Loucy (cell line): ENCODE results near the gene FKBP1A.

ENCODE experiments used
- H2AFZ ChIP-seq: fragments of 200-600 bp; sonication (generic); 2 replicates; pipeline ENCODE4 v1.6.0; 2016; ENCODE audit warnings: antibody characterized with exemption, mild to moderate bottlenecking, low read length, moderate library complexity
- H3F3A ChIP-seq: fragments of 200-600 bp; 2 replicates; pipeline ENCODE4 v1.6.0; 2016; ENCODE audit warnings: antibody characterized with exemption, low read depth, mild to moderate bottlenecking
- H3K27me3 ChIP-seq: fragments of 200-600 bp; sonication (generic); 2 replicates; pipeline ENCODE4 v1.6.1; 2014; ENCODE audit warnings: low read length, mild to moderate bottlenecking; ENCODE audit not compliant: insufficient read depth, poor library complexity, severe bottlenecking
- H3K36me3 ChIP-seq: fragments of 200-600 bp; sonication (generic); 2 replicates; pipeline ENCODE4 v1.6.1; 2016; ENCODE audit warnings: low read length; ENCODE audit not compliant: insufficient read depth
- H3K4me1 ChIP-seq: fragments of 200-600 bp; sonication (generic); 2 replicates; pipeline ENCODE4 v1.5.1; 2014; ENCODE audit warnings: low read length, mild to moderate bottlenecking; ENCODE audit not compliant: insufficient read depth, poor library complexity, severe bottlenecking
- H3K4me2 ChIP-seq: fragments of 200-600 bp; sonication (generic); 2 replicates; pipeline ENCODE4 v1.6.0; 2014; ENCODE audit warnings: antibody characterized with exemption, low read length, low read depth, mild to moderate bottlenecking; ENCODE audit not compliant: poor library complexity, severe bottlenecking
- H3K4me3 ChIP-seq: fragments of 200-600 bp; sonication (generic); 2 replicates; pipeline ENCODE4 v1.5.1; 2014; ENCODE audit warnings: low read length, mild to moderate bottlenecking, mixed read lengths; ENCODE audit not compliant: poor library complexity, severe bottlenecking
- H3K79me2 ChIP-seq: fragments of 200-600 bp; sonication (generic); 2 replicates; pipeline ENCODE4 v1.6.1; 2014; ENCODE audit warnings: low read length; ENCODE audit not compliant: insufficient read depth
- H3K9ac ChIP-seq: fragments of 200-600 bp; sonication (generic); 2 replicates; pipeline ENCODE4 v1.6.0; 2014; ENCODE audit warnings: mild to moderate bottlenecking, low read depth, low read length, moderate library complexity; ENCODE audit not compliant: poor library complexity, severe bottlenecking
- H3K9me2 ChIP-seq: fragments of 200-600 bp; sonication (generic); replicated peaks from 2 replicates; pipeline ENCODE4 v1.6.1; 2016; ENCODE audit warnings: low read depth, low read length, mixed read lengths
- H3K9me3 ChIP-seq: fragments of 200-600 bp; sonication (generic); 2 replicates; pipeline ENCODE4 v1.6.1; 2014; ENCODE audit warnings: mild to moderate bottlenecking, antibody characterized with exemption, low read length, low read depth; ENCODE audit not compliant: insufficient read depth
- H4K20me1 ChIP-seq: fragments of 200-600 bp; sonication (generic); 2 replicates; pipeline ENCODE4 v1.6.0; 2014; ENCODE audit warnings: antibody characterized with exemption, low read length, mild to moderate bottlenecking; ENCODE audit not compliant: insufficient read depth, poor library complexity, severe bottlenecking
- CTCF ChIP-seq: fragments of 200-600 bp; sonication (generic); conservative IDR thresholded peaks from 2 replicates; pipeline ENCODE4 v1.5.1; 2014; ENCODE audit warnings: mild to moderate bottlenecking, antibody characterized with exemption, low read length
- EZH2phosphoT487 ChIP-seq: fragments of 200-600 bp; IDR thresholded peaks from 2 replicates; pipeline ENCODE4 v1.6.1; 2018; ENCODE audit warnings: antibody characterized with exemption, mild to moderate bottlenecking, moderate library complexity, borderline replicate concordance

The FKBP1A gene

GRCh38 chr20:1440024-1440423, 47.2 kb upstream of the FKBP1A start:
- Histone ChIP-seq H3K9ac (no peak overlapping the region), H3K4me2 (no peak overlapping the region), H3K4me1 (peaks cover 11% of the 10 kb centered on the region), H3K9me3 (no peaks in the 10 kb centered on the region), H3K9me2 (no peaks in the 10 kb centered on the region), H3K27me3 (no peaks in the 10 kb centered on the region), H3K36me3 (peaks cover 34% of the 10 kb centered on the region; the same call in 1 of the 2 replicates), H3F3A (no peaks in the 10 kb centered on the region), H3K79me2 (no peaks in the 10 kb centered on the region), H4K20me1 (no peaks in the 10 kb centered on the region), H3K4me3 (no peak overlapping the region), H2AFZ (no peak overlapping the region)
- peak; percentile 87 for TF ChIP-seq CTCF
- no peak for TF ChIP-seq EZH2phosphoT487

- H3K4me3 ChIP-seq: no peak overlapping the region
- no peaks in the 10 kb centered on the region for H3K79me2 ChIP-seq
- no peaks in the 10 kb centered on the region for H3K9me2 ChIP-seq
- H3K27me3 ChIP-seq: no peaks in the 10 kb centered on the region
- H3K36me3 ChIP-seq: peaks cover 17% of the 10 kb centered on the region; the same call in 1 of the 2 replicates
- no peak overlapping the region for H3K9ac ChIP-seq
- no peaks in the 10 kb centered on the region for H3F3A ChIP-seq
- peaks cover 5% of the 10 kb centered on the region; the same call in 1 of the 2 replicates for H3K9me3 ChIP-seq
- TF ChIP-seq EZH2phosphoT487: no peak
- H3K4me1 ChIP-seq: peaks cover 17% of the 10 kb centered on the region
- H2AFZ ChIP-seq: no peak overlapping the region
- no peak overlapping the region for H3K4me2 ChIP-seq
- no peaks in the 10 kb centered on the region for H4K20me1 ChIP-seq
Measured at GRCh38 chr20:1438361-1438760, 45.5 kb upstream of the FKBP1A start.

GRCh38 chr20:1437235-1437904, 44.5 kb upstream of the FKBP1A start:
- TF ChIP-seq EZH2phosphoT487: no peak
- peak; percentile 91 for TF ChIP-seq CTCF
- Histone ChIP-seq H3K4me2 (no peak overlapping the region), H3K9me2 (no peaks in the 10 kb centered on the region), H3K79me2 (no peaks in the 10 kb centered on the region), H3K9me3 (peaks cover 5% of the 10 kb centered on the region; the same call in 1 of the 2 replicates), H3K36me3 (peaks cover 8% of the 10 kb centered on the region; the same call in 1 of the 2 replicates), H2AFZ (no peak overlapping the region), H4K20me1 (no peaks in the 10 kb centered on the region), H3K27me3 (no peaks in the 10 kb centered on the region), H3K9ac (no peak overlapping the region), H3K4me3 (no peak overlapping the region), H3K4me1 (peaks cover 19% of the 10 kb centered on the region), H3F3A (no peaks in the 10 kb centered on the region)

- Histone ChIP-seq H3K36me3 (no peaks in the 10 kb centered on the region), H3K4me1 (peaks cover 23% of the 10 kb centered on the region), H3K9ac (no peak overlapping the region), H3K9me3 (peaks cover 5% of the 10 kb centered on the region; the same call in 1 of the 2 replicates), H3K79me2 (no peaks in the 10 kb centered on the region), H3F3A (no peaks in the 10 kb centered on the region), H3K4me2 (no peak overlapping the region), H4K20me1 (no peaks in the 10 kb centered on the region), H3K27me3 (no peaks in the 10 kb centered on the region), H3K4me3 (no peak overlapping the region), H3K9me2 (no peaks in the 10 kb centered on the region), H2AFZ (no peak overlapping the region)
- no peak for TF ChIP-seq CTCF
Measured at GRCh38 chr20:1436263-1436662, 43.4 kb upstream of the FKBP1A start.
